IPS-NIHi7 (cell line): Measurements from ENCODE around the gene SIRT1.
A peak's percentile ranks its signal among the peaks of the same experiment; 100 is the strongest.
"Not testable (repeated sequence)": the region's sequence is repeated elsewhere in the genome, so short reads cannot be mapped to it uniquely, and the experiment has no call there.

Source experiments
- DNase-seq: peaks from one replicate; pipeline ENCODE4 v3.0.0; 2012; ENCODE audit warnings: mixed read lengths; ENCODE audit errors: extremely low spot score

Gene SIRT1

GRCh38 chr10:67884313-67884841, at the start of gene SIRT1:
Gene SIRT1, plus strand, starts transcription at chr10:67884656. Its CDS starts 66 bp downstream, at chr10:67884722.
- DNase-seq, result peak; percentile 94

GRCh38 chr10:67835541-67836394, 48.7 kb upstream of the SIRT1 start:
- DNase-seq, result not testable (repeated sequence)

- DNase-seq, result no peak
Observed at GRCh38 chr10:67836488-67836887, 48.0 kb upstream of the SIRT1 start.

GRCh38 chr10:67836972-67837371, 47.5 kb upstream of the SIRT1 start:
- DNase-seq, result no peak

GRCh38 chr10:67837541-67838314, 46.7 kb upstream of the SIRT1 start, which contains the start of gene DNAJC12:
Gene DNAJC12, minus strand, starts transcription at chr10:67838188. Its CDS starts 177 bp downstream, at chr10:67838011.
- peak; percentile 23 for DNase-seq

- DNase-seq, result not testable (repeated sequence)
Observed at GRCh38 chr10:67839511-67839910, 44.9 kb upstream of the SIRT1 start.

- no peak for DNase-seq
Observed at GRCh38 chr10:67839951-67840350, 44.5 kb upstream of the SIRT1 start.

- DNase-seq, result no peak
Observed at GRCh38 chr10:67841737-67842136, 42.7 kb upstream of the SIRT1 start.

- no peak for DNase-seq
Observed at GRCh38 chr10:67843284-67843683, 41.2 kb upstream of the SIRT1 start.

- peak; percentile 92 for DNase-seq
Observed at GRCh38 chr10:67849331-67850011, 35.0 kb upstream of the SIRT1 start.

GRCh38 chr10:67851186-67851585, 33.3 kb upstream of the SIRT1 start:
- DNase-seq, result no peak

GRCh38 chr10:67852761-67853160, 31.7 kb upstream of the SIRT1 start:
- DNase-seq, result no peak

- DNase-seq, result no peak
Observed at GRCh38 chr10:67853512-67853911, 30.9 kb upstream of the SIRT1 start.

- DNase-seq, result no peak
Observed at GRCh38 chr10:67858971-67859370, 25.5 kb upstream of the SIRT1 start.

- DNase-seq, result peak; percentile 81
Observed at GRCh38 chr10:67861750-67862432, 22.6 kb upstream of the SIRT1 start.

- DNase-seq, result no peak
Observed at GRCh38 chr10:67863094-67863493, 21.4 kb upstream of the SIRT1 start.

GRCh38 chr10:67864607-67865371, 19.7 kb upstream of the SIRT1 start:
- no peak for DNase-seq

GRCh38 chr10:67868132-67868531, 16.3 kb upstream of the SIRT1 start:
- no peak for DNase-seq

GRCh38 chr10:67869996-67870395, 14.5 kb upstream of the SIRT1 start:
- no peak for DNase-seq
